H1 (cell line): ENCODE measurements around the gene POLA1. TPM values are rescaled to one million over a fixed set of nuclear protein-coding genes. Genes with fewer than 3 reads are reported as not detected.
A peak's percentile ranks its signal among the peaks of the same experiment; 100 is the strongest.

Experiments
- CTCF ChIA-PET: fragments of 300-600 bp; sonication (Branson Sonifier 250); formaldehyde crosslinking; loops from one replicate; lab custom pipeline; 2021; ENCODE audit not compliant: partially characterized antibody; lab: Charles Lee
- POLR2A ChIA-PET: fragments of 300-600 bp; sonication (Branson Sonifier 250); formaldehyde crosslinking; loops from one replicate; lab custom pipeline; 2021; ENCODE audit warnings: inconsistent platforms; ENCODE audit not compliant: partially characterized antibody; lab: Charles Lee
- DNase-seq, 2 experiments: peaks; one replicate each; pipeline versions ENCODE4 v3.0.0 to v3.0.0-alpha.2; 2010 to 2022; ENCODE audit warnings: low spot score in 2 of 2, low read depth in 1 of 2, mixed read lengths in 1 of 2
- FAIRE-seq: peaks from 2 replicates; lab custom pipeline; 2011; peaks lifted over from hg19 to GRCh38; lab: Jason Lieb, UNC
- H2AFZ ChIP-seq: 2 replicates; pipeline ENCODE4 v1.8.1; 2012; ENCODE audit warnings: low read length, inconsistent platforms
- H2AK5ac ChIP-seq: 2 replicates; pipeline ENCODE4 v1.6.1; 2013; ENCODE audit warnings: low read depth, low read length
- H2BK120ac ChIP-seq: replicated peaks from 2 replicates; pipeline ENCODE3; 2013; ENCODE audit warnings: low read depth, low read length, inconsistent platforms
- H2BK12ac ChIP-seq: 2 replicates; pipeline ENCODE4 v1.6.1; 2013; ENCODE audit warnings: low read depth, low read length
- H2BK15ac ChIP-seq: 2 replicates; pipeline ENCODE4 v1.6.1; 2013; ENCODE audit warnings: low read length
- H2BK20ac ChIP-seq: 2 replicates; pipeline ENCODE4 v1.6.1; 2013; ENCODE audit warnings: low read length
- H2BK5ac ChIP-seq: 2 replicates; pipeline ENCODE4 v1.6.1; 2013; ENCODE audit warnings: low read depth, low read length
- H3K14ac ChIP-seq: 2 replicates; pipeline ENCODE4 v1.6.1; 2013; ENCODE audit warnings: inconsistent platforms; ENCODE audit not compliant: insufficient read length
- H3K18ac ChIP-seq: 2 replicates; pipeline ENCODE4 v1.6.1; 2013; ENCODE audit warnings: low read length; ENCODE audit errors: extremely low read depth
- H3K23ac ChIP-seq: 2 replicates; pipeline ENCODE4 v1.6.1; 2013; ENCODE audit warnings: inconsistent platforms; ENCODE audit not compliant: insufficient read length
- H3K23me2 ChIP-seq: 2 replicates; pipeline ENCODE4 v1.6.1; 2013; ENCODE audit warnings: low read depth, low read length
- H3K27ac ChIP-seq: 2 replicates; pipeline ENCODE4 v1.6.1; 2011; ENCODE audit warnings: low read depth, low read length, inconsistent platforms
- H3K27me3 ChIP-seq, 4 experiments: replicated peaks in 1 of 4; 1 replicate in 1 of 4; 2 replicates in 3 of 4; pipeline versions ENCODE4 v1.6.1 to v1.8.1; 2011 to 2013; ENCODE audit warnings: low read length in 3 of 4, mild to moderate bottlenecking in 3 of 4, inconsistent platforms in 2 of 4, mixed read lengths in 2 of 4, moderate library complexity in 1 of 4; ENCODE audit not compliant: control insufficient read depth in 3 of 4, insufficient read depth in 3 of 4; ENCODE audit errors: extremely low read depth in 1 of 4
- H3K36me3 ChIP-seq, 4 experiments: 2 replicates each; pipeline versions ENCODE4 v1.6.1 to v1.8.1; 2011 to 2013; ENCODE audit warnings: mild to moderate bottlenecking in 4 of 4, low read length in 3 of 4, moderate library complexity in 2 of 4, control low read depth in 1 of 4, inconsistent platforms in 1 of 4; ENCODE audit not compliant: insufficient read depth in 4 of 4, control insufficient read depth in 2 of 4
- H3K4ac ChIP-seq: replicated peaks from 2 replicates; pipeline ENCODE3; 2013; ENCODE audit warnings: low read length, low read depth, mixed read lengths, inconsistent platforms; ENCODE audit not compliant: insufficient read length
- H3K4me1 ChIP-seq, 4 experiments: replicated peaks in 1 of 4; 1 replicate in 1 of 4; 2 replicates in 3 of 4; pipeline versions ENCODE4 v1.6.1 to v1.8.1; 2011 to 2013; ENCODE audit warnings: low read length in 3 of 4, inconsistent platforms in 2 of 4, mixed read lengths in 1 of 4; ENCODE audit not compliant: insufficient read depth in 4 of 4, control insufficient read depth in 3 of 4
- H3K4me2 ChIP-seq, 2 experiments: 2 replicates each; pipeline versions ENCODE4 v1.6.1 to v1.8.1; 2011 to 2013; ENCODE audit warnings: low read depth in 2 of 2, low read length in 2 of 2, control low read depth in 1 of 2, inconsistent platforms in 1 of 2, mild to moderate bottlenecking in 1 of 2; ENCODE audit not compliant: insufficient read depth in 1 of 2
- H3K4me3 ChIP-seq, 4 experiments: fragments of 200-600, 300-600 bp in 1 of 4; sonication (generic), shearing (Covaris generic), sonication (Bioruptor Twin) in 1 of 4; 2 replicates each; pipeline versions ENCODE4 v1.5.1 to v1.8.1; 2011 to 2016; ENCODE audit warnings: low read length in 4 of 4, low read depth in 3 of 4, control low read depth in 2 of 4, inconsistent platforms in 2 of 4, mild to moderate bottlenecking in 2 of 4, mixed read lengths in 1 of 4, moderate library complexity in 1 of 4; ENCODE audit not compliant: insufficient read depth in 2 of 4; ENCODE audit errors: extremely low read depth in 1 of 4
- H3K56ac ChIP-seq: replicated peaks from 2 replicates; pipeline ENCODE3; 2013; ENCODE audit warnings: low read depth, mild to moderate bottlenecking, mixed read lengths, low read length, inconsistent platforms; ENCODE audit not compliant: insufficient read length
- H3K79me1 ChIP-seq: 2 replicates; pipeline ENCODE4 v1.6.1; 2013; ENCODE audit warnings: low read depth, low read length, control low read depth
- H3K79me2 ChIP-seq, 2 experiments: 2 replicates each; pipeline versions ENCODE4 v1.6.1 to v1.8.1; 2012 to 2013; ENCODE audit warnings: low read length in 2 of 2, mild to moderate bottlenecking in 2 of 2, inconsistent platforms in 1 of 2; ENCODE audit not compliant: insufficient read depth in 2 of 2, control insufficient read depth in 1 of 2
- H3K9ac ChIP-seq, 4 experiments: replicated peaks in 1 of 4; 1 replicate in 1 of 4; 2 replicates in 3 of 4; pipeline versions ENCODE4 v1.6.1 to v1.8.1; 2011 to 2013; ENCODE audit warnings: low read depth in 3 of 4, low read length in 3 of 4, control low read depth in 2 of 4, mild to moderate bottlenecking in 2 of 4, moderate library complexity in 2 of 4, inconsistent platforms in 1 of 4; ENCODE audit errors: extremely low read depth in 1 of 4
- H3K9me3 ChIP-seq, 2 experiments: 2 replicates each; pipeline versions ENCODE4 v1.6.1 to v1.8.1; 2012 to 2013; ENCODE audit warnings: mild to moderate bottlenecking in 2 of 2, moderate library complexity in 2 of 2, control low read depth in 1 of 2, inconsistent platforms in 1 of 2, low read depth in 1 of 2, low read length in 1 of 2, mixed read lengths in 1 of 2; ENCODE audit not compliant: insufficient read depth in 2 of 2
- H4K20me1 ChIP-seq, 2 experiments: replicated peaks in 1 of 2; 2 replicates each; pipeline versions ENCODE3 to v1.8.1; 2011 to 2013; ENCODE audit warnings: inconsistent platforms in 2 of 2, low read length in 2 of 2, mild to moderate bottlenecking in 1 of 2; ENCODE audit not compliant: insufficient read depth in 2 of 2, control insufficient read depth in 1 of 2
- H4K5ac ChIP-seq: 2 replicates; pipeline ENCODE4 v1.6.1; 2013; ENCODE audit warnings: low read length, low read depth, mixed read lengths, inconsistent platforms; ENCODE audit not compliant: insufficient read length
- H4K8ac ChIP-seq: 2 replicates; pipeline ENCODE4 v1.8.0; 2013; ENCODE audit warnings: mild to moderate bottlenecking, moderate library complexity, low read length, inconsistent platforms; ENCODE audit not compliant: insufficient read depth; ENCODE audit errors: extremely low read depth
- H4K91ac ChIP-seq: replicated peaks from 2 replicates; pipeline ENCODE3; 2013; ENCODE audit warnings: low read length, mixed read lengths, inconsistent platforms; ENCODE audit not compliant: insufficient read length
- ASH2L ChIP-seq: fragments of 200-600, 300-600 bp; sonication (generic); IDR thresholded peaks from one replicate; pipeline ENCODE4 v1.7.1; 2017; ENCODE audit warnings: low read length
- CHD2 ChIP-seq: IDR thresholded peaks from 2 replicates; pipeline ENCODE4 v1.6.1; 2012; ENCODE audit warnings: low read length, improper control_type of control experiment
- E2F6 ChIP-seq: IDR thresholded peaks from 2 replicates; pipeline ENCODE4 v1.6.1; 2012; ENCODE audit warnings: inconsistent platforms
- EZH2 ChIP-seq: fragments of 200-600 bp; sonication (generic); IDR thresholded peaks from 2 replicates; pipeline ENCODE4 v1.7.1; 2012; ENCODE audit warnings: low read depth, mild to moderate bottlenecking, moderate library complexity, low read length, inconsistent platforms; ENCODE audit not compliant: severe bottlenecking
- MAFK ChIP-seq: IDR thresholded peaks from 2 replicates; pipeline ENCODE4 v1.6.1; 2012; ENCODE audit warnings: low read depth, mild to moderate bottlenecking, improper control_type of control experiment, low read length
- RBBP5 ChIP-seq: IDR thresholded peaks from 2 replicates; pipeline ENCODE4 v1.7.1; 2012; ENCODE audit warnings: low read depth, mild to moderate bottlenecking, inconsistent platforms, low read length, moderate library complexity, borderline replicate concordance
- RFX5 ChIP-seq: IDR thresholded peaks from 2 replicates; pipeline ENCODE4 v1.6.1; 2011; ENCODE audit warnings: low read depth, low read length, improper control_type of control experiment, borderline replicate concordance
- ZNF274 ChIP-seq: IDR thresholded peaks from 2 replicates; pipeline ENCODE4 v1.7.0; 2012; ENCODE audit warnings: low read length, borderline replicate concordance; ENCODE audit errors: extremely low read depth
- WGBS, 2 experiments: shearing (Covaris generic) in 1 of 2; methylation state at CpG; one replicate each; pipeline versions ENCODE4 v1.1.6 to v1.1.7; 2013 to 2015; ENCODE audit warnings: low lambda C conversion rate in 2 of 2, mixed read lengths in 2 of 2, inconsistent platforms in 1 of 2, low coverage in 1 of 2, missing lambda C conversion rate in 1 of 2; ENCODE audit not compliant: insufficient replicate concordance in 2 of 2, insufficient coverage in 1 of 2, insufficient read length in 1 of 2; ENCODE audit errors: extremely low coverage in 1 of 2, missing lambda C conversion rate in 1 of 2; 5-methylcytosine and 5-hydroxymethylcytosine counted together
- polyA plus RNA-seq, 7 experiments: library from polyadenylated mRNA; depleted of rRNA in 3 of 7; stranded (reverse) in 5 of 7; unstranded in 2 of 7; fragments of >200 nt in 5 of 7; fragments of 200-250 nt in 2 of 7; gene quantifications; 1 replicate in 5 of 7; 2 replicates in 1 of 7; 4 replicates in 1 of 7; pipeline versions ENCODE4 v1.2.1 to v1.2.3, GENCODE V29; 2011 to 2013; ENCODE audit warnings: missing spikeins in 2 of 7, mixed read lengths in 2 of 7
- total RNA-seq: library from RNA; stranded (reverse); fragmentation: NEBNext Ultra II Directional; extraction: Animal tissue kit (Norgen Biotek cat#: 25700); gene quantifications from 2 replicates; pipeline ENCODE4 v1.2.1, GENCODE V29; 2021

Gene POLA1
- total and polyA plus RNA-seq, 2 of the 8 experiments (the other 6 are each of a cell fraction or from before 2014, with no cell fraction given), result 5.6 to 34.9 TPM

GRCh38 chrX:25020391-25020904 is 326.7 kb downstream of the POLA1 start:
- H2BK5ac ChIP-seq, result no peak overlapping the region
- H3K56ac ChIP-seq, result no peak overlapping the region
- WGBS, 2 experiments, result 5% methylated on average over 7 of the region's 27 CpGs; no CpG with 5 or more reads in 1 of the 2 experiments
- no peak overlapping the region for H3K4ac ChIP-seq
- H2BK120ac ChIP-seq, result no peak overlapping the region
- 0 out of 2 replicates have a peak overlapping the region, but pooled peaks have one; percentile 9 for H2BK12ac ChIP-seq
- ChIA-PET CTCF (interaction anchor here (0.5 to 4.6 kb wide), 11 partner anchors 9 to 182 kb away, joined by 3 to 23 read pairs (median 3); no protein-coding TSS in a partner anchor), POLR2A (interaction anchor here (0.6 to 1.3 kb wide), 2 partner anchors 12 to 15 kb away, joined by 3 to 4 read pairs; no protein-coding TSS in a partner anchor)
- no peaks in the 10 kb centered on the region; a peak in 1 of 8 replicates for H3K36me3 ChIP-seq
- DNase-seq, result peak in 1 of 2 experiments; percentile 53
- no peak overlapping the region for H2AFZ ChIP-seq
- no peak overlapping the region; the same call in 1 of the 2 replicates for H3K18ac ChIP-seq
- no peak overlapping the region for H3K9ac ChIP-seq
- H4K91ac ChIP-seq, result no peak overlapping the region
- H3K4me1 ChIP-seq, result peaks cover 0 to 12% (median 6%) of the 10 kb centered on the region in 4 experiments; a peak in 6 of 7 replicates
- H3K23ac ChIP-seq, result no peak overlapping the region
- no peaks in the 10 kb centered on the region for H4K20me1 ChIP-seq
- no peaks in the 10 kb centered on the region for H3K79me1 ChIP-seq
- H3K27ac ChIP-seq, result no peak overlapping the region
- no peak overlapping the region for H4K5ac ChIP-seq
- no peak overlapping the region for H4K8ac ChIP-seq
- peak overlapping the region; percentile 24 to 55 (median 30); a peak in 7 of 8 replicates for H3K4me3 ChIP-seq
- TF ChIP-seq MAFK (no peak), E2F6 (peak; percentile 68), RFX5 (no peak), EZH2 (peak; percentile 76), ASH2L (no peak), RBBP5 (no peak), CHD2 (no peak), ZNF274 (no peak)
- H3K14ac ChIP-seq, result no peak overlapping the region
- FAIRE-seq, result no peak
- no peak overlapping the region for H2AK5ac ChIP-seq
- H3K9me3 ChIP-seq, result no peaks in the 10 kb centered on the region
- no peaks in the 10 kb centered on the region for H3K79me2 ChIP-seq
- no peak overlapping the region for H2BK15ac ChIP-seq
- peaks cover 8% of the 10 kb centered on the region; the same call in 1 of the 2 replicates for H3K23me2 ChIP-seq
- peaks cover 44 to 81% (median 71%) of the 10 kb centered on the region in 4 experiments for H3K27me3 ChIP-seq
- H3K4me2 ChIP-seq, result peak overlapping the region; percentile 71 to 90
- H2BK20ac ChIP-seq, result no peak overlapping the region
